Measurements from ENCODE around the gene PLEKHM3.

GRCh38 chr2:207813221-207813916 lies 212.0 kb downstream of the PLEKHM3 start:
- no peak for TF ChIP-seq YY1 (IDR thresholded peaks at IDR 0.05; ENCODE audit: insufficient read depth, insufficient read length)
- no peak for TF ChIP-seq ZNF274 (IDR thresholded peaks at IDR 0.05; ENCODE audit: low read depth, low read length)
